Testis (tissue), 2 donors: ENCODE data around the gene ESRRA.

ENCODE experiments used
- POLR2A ChIP-seq: fragments of 450-650 bp; IDR thresholded peaks from one replicate; pipeline ENCODE4 v1.6.1; 2017; ENCODE audit warnings: antibody characterized with exemption, mild to moderate bottlenecking, moderate library complexity
- TF ChIP-seq, protein P1 (sequence below), 3 experiments: fragments of 450-650 bp in 2 of 3; fragments of 200-600 bp in 1 of 3; sonication (generic) in 1 of 3; IDR thresholded peaks; one replicate each; pipeline ENCODE4 v1.5.1; 2016 to 2019; ENCODE audit warnings: antibody characterized with exemption in 3 of 3, mild to moderate bottlenecking in 2 of 3, moderate library complexity in 1 of 3

DNA sequence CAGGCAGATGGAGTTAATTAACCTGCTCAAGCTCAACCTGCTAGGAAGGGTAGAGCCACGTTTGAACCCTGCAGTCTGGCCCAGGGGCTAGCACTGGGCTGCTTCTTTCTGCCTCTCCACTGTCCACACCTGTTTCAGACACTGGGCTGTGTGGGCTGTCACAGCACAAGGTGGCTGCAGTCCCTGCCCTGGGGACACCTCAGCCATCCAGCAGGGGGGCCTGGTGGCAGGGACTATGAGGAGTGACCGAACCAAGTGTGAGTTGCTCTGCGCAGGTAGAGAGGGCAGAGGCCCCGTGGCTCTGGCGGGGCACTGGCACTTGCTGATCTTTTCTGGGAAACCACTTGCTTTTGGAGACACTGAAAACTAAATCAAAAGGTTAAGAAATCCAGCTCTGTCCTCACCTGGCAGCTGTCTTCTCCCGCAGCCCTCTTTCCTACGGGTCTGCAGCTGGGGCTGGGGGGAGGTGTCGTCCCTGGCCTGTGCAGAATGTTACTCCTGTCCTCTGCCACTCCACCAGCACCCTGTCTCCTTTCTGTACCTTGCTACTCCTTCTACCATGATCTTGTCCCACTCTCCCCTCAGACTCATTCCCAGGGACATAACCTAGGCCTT, 26.6 kb upstream of the ESRRA start:
- TF ChIP-seq, protein P1, sequence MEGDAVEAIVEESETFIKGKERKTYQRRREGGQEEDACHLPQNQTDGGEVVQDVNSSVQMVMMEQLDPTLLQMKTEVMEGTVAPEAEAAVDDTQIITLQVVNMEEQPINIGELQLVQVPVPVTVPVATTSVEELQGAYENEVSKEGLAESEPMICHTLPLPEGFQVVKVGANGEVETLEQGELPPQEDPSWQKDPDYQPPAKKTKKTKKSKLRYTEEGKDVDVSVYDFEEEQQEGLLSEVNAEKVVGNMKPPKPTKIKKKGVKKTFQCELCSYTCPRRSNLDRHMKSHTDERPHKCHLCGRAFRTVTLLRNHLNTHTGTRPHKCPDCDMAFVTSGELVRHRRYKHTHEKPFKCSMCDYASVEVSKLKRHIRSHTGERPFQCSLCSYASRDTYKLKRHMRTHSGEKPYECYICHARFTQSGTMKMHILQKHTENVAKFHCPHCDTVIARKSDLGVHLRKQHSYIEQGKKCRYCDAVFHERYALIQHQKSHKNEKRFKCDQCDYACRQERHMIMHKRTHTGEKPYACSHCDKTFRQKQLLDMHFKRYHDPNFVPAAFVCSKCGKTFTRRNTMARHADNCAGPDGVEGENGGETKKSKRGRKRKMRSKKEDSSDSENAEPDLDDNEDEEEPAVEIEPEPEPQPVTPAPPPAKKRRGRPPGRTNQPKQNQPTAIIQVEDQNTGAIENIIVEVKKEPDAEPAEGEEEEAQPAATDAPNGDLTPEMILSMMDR (IDR thresholded peaks at IDR 0.05): no peak
- no peak for TF ChIP-seq POLR2A
